ENCODE measurements around the gene DUSP8.

- TF ChIP-seq EZH2phosphoT487 (conservative IDR thresholded peaks at IDR 0.05; ENCODE audit: low read length) (no peak), CTCF (IDR thresholded peaks at IDR 0.05; ENCODE audit: insufficient read depth, low read length, poor library complexity, severe bottlenecking) (no peak)
Observed at GRCh38 chr11:1604711-1605110, 32.6 kb upstream of the DUSP8 start.

Data from SU-DHL-6 (cell line).